DND-41 (cell line): ENCODE data around the gene RNF220.

Experiments used
- ATAC-seq: fragments of 200-7000 bp; cut with Tn5 transposase; 3 replicates; pipeline ENCODE4 v1.9.1; 2021; ENCODE audit warnings: low read depth; ENCODE audit not compliant: insufficient read depth
- DNase-seq: peaks from one replicate; pipeline ENCODE4 v3.0.0-alpha.2; 2020
- H2AFZ ChIP-seq: 2 replicates; pipeline ENCODE4 v1.6.0; 2012; ENCODE audit warnings: low read depth, low read length
- H3K27ac ChIP-seq: 2 replicates; pipeline ENCODE4 v1.5.1; 2012; ENCODE audit warnings: low read length, inconsistent platforms
- H3K27me3 ChIP-seq: fragments of 200-600 bp; sonication (generic); 2 replicates; pipeline ENCODE4 v1.6.0; 2012; ENCODE audit warnings: low read length, mild to moderate bottlenecking, inconsistent platforms; ENCODE audit not compliant: insufficient read depth, poor library complexity
- H3K36me3 ChIP-seq: 2 replicates; pipeline ENCODE4 v1.5.1; 2012; ENCODE audit warnings: low read length, inconsistent platforms; ENCODE audit not compliant: insufficient read depth
- H3K4me1 ChIP-seq: 2 replicates; pipeline ENCODE4 v1.5.1; 2012; ENCODE audit warnings: mild to moderate bottlenecking, low read length; ENCODE audit not compliant: insufficient read depth
- H3K4me2 ChIP-seq: 2 replicates; pipeline ENCODE4 v1.6.0; 2012; ENCODE audit warnings: mild to moderate bottlenecking, moderate library complexity, low read length, inconsistent platforms; ENCODE audit not compliant: insufficient read depth
- H3K4me3 ChIP-seq, 2 experiments: fragments of 200-600 bp in 1 of 2; shearing (Covaris generic) in 1 of 2; 2 replicates each; pipeline ENCODE4 v1.5.1; 2012 to 2016; ENCODE audit warnings: inconsistent platforms in 2 of 2, low read length in 2 of 2, mild to moderate bottlenecking in 2 of 2, low read depth in 1 of 2, moderate library complexity in 1 of 2
- H3K79me2 ChIP-seq: 2 replicates; pipeline ENCODE4 v1.6.0; 2012; ENCODE audit warnings: low read length, inconsistent platforms; ENCODE audit not compliant: insufficient read depth
- H3K9ac ChIP-seq: 2 replicates; pipeline ENCODE4 v1.6.0; 2012; ENCODE audit warnings: low read depth, mild to moderate bottlenecking, inconsistent platforms, low read length, moderate library complexity
- H3K9me3 ChIP-seq: 2 replicates; pipeline ENCODE4 v1.5.1; 2012; ENCODE audit warnings: low read length, moderate library complexity, mild to moderate bottlenecking, inconsistent platforms; ENCODE audit not compliant: insufficient read depth, severe bottlenecking
- H4K20me1 ChIP-seq: 2 replicates; pipeline ENCODE4 v1.6.0; 2012; ENCODE audit warnings: low read length; ENCODE audit not compliant: insufficient read depth
- CTCF ChIP-seq: IDR thresholded peaks from 2 replicates; pipeline ENCODE4 v1.5.1; 2012; ENCODE audit warnings: borderline replicate concordance, low read length, moderate library complexity, mild to moderate bottlenecking; ENCODE audit not compliant: poor library complexity, severe bottlenecking; ENCODE audit errors: extremely low read depth
- EZH2 ChIP-seq: IDR thresholded peaks from 3 replicates; pipeline ENCODE4 v1.6.1; 2012; ENCODE audit warnings: borderline replicate concordance, low read depth, mild to moderate bottlenecking, moderate library complexity, low read length, inconsistent platforms; ENCODE audit not compliant: severe bottlenecking

RNF220 gene

GRCh38 chr1:44635439-44635838, 230.4 kb downstream of the RNF220 start:
- no peak for DNase-seq
- Histone ChIP-seq H3K4me2 (no peak overlapping the region), H3K4me3 (no peak overlapping the region), H2AFZ (no peak overlapping the region), H4K20me1 (peaks cover 39% of the 10 kb centered on the region), H3K27ac (no peak overlapping the region), H3K9me3 (no peaks in the 10 kb centered on the region), H3K36me3 (peaks cover 80% of the 10 kb centered on the region), H3K9ac (no peak overlapping the region), H3K79me2 (peaks cover 43% of the 10 kb centered on the region), H3K4me1 (peaks cover 39% of the 10 kb centered on the region), H3K27me3 (no peaks in the 10 kb centered on the region)
- no peak for ATAC-seq
- TF ChIP-seq EZH2: no peak
- TF ChIP-seq CTCF: no peak

GRCh38 chr1:44636083-44636687, 231.1 kb downstream of the RNF220 start:
- TF ChIP-seq EZH2 (no peak), CTCF (no peak)
- H3K27ac ChIP-seq: no peak overlapping the region
- DNase-seq (no peak), ATAC-seq (no peak)
- no peaks in the 10 kb centered on the region for H3K9me3 ChIP-seq
- H2AFZ ChIP-seq: no peak overlapping the region
- H3K4me1 ChIP-seq: peaks cover 33% of the 10 kb centered on the region
- no peak overlapping the region for H3K4me3 ChIP-seq
- peaks cover 88% of the 10 kb centered on the region for H3K36me3 ChIP-seq
- H3K9ac ChIP-seq: no peak overlapping the region
- no peaks in the 10 kb centered on the region for H3K27me3 ChIP-seq
- H3K79me2 ChIP-seq: peaks cover 46% of the 10 kb centered on the region
- H3K4me2 ChIP-seq: 0 out of 2 replicates have a peak overlapping the region, but pooled peaks have one; percentile 7
- peaks cover 39% of the 10 kb centered on the region for H4K20me1 ChIP-seq

- no peak for ATAC-seq
- no peak overlapping the region for H3K4me2 ChIP-seq
- TF ChIP-seq CTCF: no peak
- no peak for TF ChIP-seq EZH2
- peaks cover 95% of the 10 kb centered on the region for H3K36me3 ChIP-seq
- no peaks in the 10 kb centered on the region for H3K9me3 ChIP-seq
- H3K79me2 ChIP-seq: peaks cover 48% of the 10 kb centered on the region
- no peak for DNase-seq
- peaks cover 30% of the 10 kb centered on the region for H3K4me1 ChIP-seq
- H3K9ac ChIP-seq: no peak overlapping the region
- H3K27me3 ChIP-seq: no peaks in the 10 kb centered on the region
- no peak overlapping the region for H3K4me3 ChIP-seq
- no peak overlapping the region for H3K27ac ChIP-seq
- H2AFZ ChIP-seq: no peak overlapping the region
- peaks cover 39% of the 10 kb centered on the region for H4K20me1 ChIP-seq
Observed at GRCh38 chr1:44636688-44637598, 231.9 kb downstream of the RNF220 start.
